Tibial artery (tissue), 4 donors: ENCODE results near the gene CCSER1.
"Not testable (repeated sequence)": the region's sequence is repeated elsewhere in the genome, so short reads cannot be mapped to it uniquely, and the experiment has no call there.

ENCODE experiments used
- DNase-seq, 2 donors: peaks; one replicate each; pipeline ENCODE4 v3.0.0-alpha.2; 2019
- H3K27ac ChIP-seq, 2 donors: fragments of 200-600 bp; sonication (generic) in 1 of 2; 1 replicate in 1 of 2; 2 replicates in 1 of 2; pipeline ENCODE4 v1.5.1; 2018 to 2019; ENCODE audit warnings: mild to moderate bottlenecking in 1 of 2
- H3K27me3 ChIP-seq, 2 donors: fragments of 200-600 bp; sonication (generic) in 1 of 2; one replicate each; pipeline versions ENCODE4 v1.5.1 to v1.6.0; 2016 to 2019
- H3K36me3 ChIP-seq, 3 donors: fragments of 200-600 bp; sonication (generic) in 2 of 3; one replicate each; pipeline ENCODE4 v1.5.1; 2016 to 2019; ENCODE audit warnings: mild to moderate bottlenecking in 2 of 3
- H3K4me1 ChIP-seq, 4 donors: fragments of 200-600 bp; sonication (generic) in 2 of 4; 1 replicate in 3 of 4; 2 replicates in 1 of 4; pipeline ENCODE4 v1.5.1; 2016 to 2019
- H3K4me3 ChIP-seq, 2 donors: fragments of 200-600 bp; sonication (generic) in 1 of 2; 1 replicate in 1 of 2; 2 replicates in 1 of 2; pipeline ENCODE4 v1.5.1; 2018 to 2019; ENCODE audit warnings: mild to moderate bottlenecking in 2 of 2
- H3K9me3 ChIP-seq, 3 donors: fragments of 200-600 bp; sonication (generic) in 1 of 3; one replicate each; pipeline ENCODE4 v1.5.1; 2016 to 2019
- CTCF ChIP-seq, 2 experiments: fragments of 200-600 bp in 1 of 2; fragments of 450-650 bp in 1 of 2; IDR thresholded peaks; one replicate each; pipeline ENCODE4 v1.5.1; 2017 to 2019; ENCODE audit warnings: antibody characterized with exemption in 2 of 2, mild to moderate bottlenecking in 1 of 2, moderate library complexity in 1 of 2
- intact Hi-C: fragments of 100-400 bp; cut with DNase I; formaldehyde crosslinking; loops from one replicate; pipeline ENCODE4 v1.15.0; 2023; ENCODE audit warnings: low total_unique reads

The CCSER1 gene

GRCh38 chr4:90660672-90661071 lies 533.5 kb downstream of the CCSER1 start:
- H3K36me3 ChIP-seq = no peaks in the 10 kb centered on the region
- H3K27ac ChIP-seq = no peak overlapping the region
- DNase-seq = no peak
- no peaks in the 10 kb centered on the region for H3K9me3 ChIP-seq
- intact Hi-C loops = no loop called here
- H3K4me3 ChIP-seq = no peak overlapping the region
- H3K27me3 ChIP-seq = no peaks in the 10 kb centered on the region
- no peaks in the 10 kb centered on the region for H3K4me1 ChIP-seq
- TF ChIP-seq CTCF (IDR thresholded peaks at IDR 0.05) = no peak

- H3K9me3 ChIP-seq = no peaks in the 10 kb centered on the region
- no peak overlapping the region for H3K27ac ChIP-seq
- intact Hi-C loops = loop anchor here (10.0 kb wide), 1 partner anchor 1145 kb away; no protein-coding TSS in a partner anchor
- H3K4me1 ChIP-seq = no peaks in the 10 kb centered on the region
- no peak for TF ChIP-seq CTCF (IDR thresholded peaks at IDR 0.05)
- H3K36me3 ChIP-seq = no peaks in the 10 kb centered on the region
- H3K4me3 ChIP-seq = no peak overlapping the region
- no peak for DNase-seq
- H3K27me3 ChIP-seq = no peaks in the 10 kb centered on the region
Observed at GRCh38 chr4:90670183-90670582, 543.0 kb downstream of the CCSER1 start.

- no peak overlapping the region for H3K27ac ChIP-seq
- no peaks in the 10 kb centered on the region for H3K27me3 ChIP-seq
- H3K4me1 ChIP-seq = no peaks in the 10 kb centered on the region
- no peak for DNase-seq
- no peak for TF ChIP-seq CTCF (IDR thresholded peaks at IDR 0.05)
- no peaks in the 10 kb centered on the region for H3K9me3 ChIP-seq
- intact Hi-C loops = no loop called here
- no peak overlapping the region for H3K4me3 ChIP-seq
- no peaks in the 10 kb centered on the region for H3K36me3 ChIP-seq
Observed at GRCh38 chr4:90689739-90690138, 562.5 kb downstream of the CCSER1 start.

GRCh38 chr4:90695411-90695810 lies 568.2 kb downstream of the CCSER1 start:
- no peak for DNase-seq
- no peak overlapping the region for H3K27ac ChIP-seq
- peaks cover 0 to 4% (median 0%) of the 10 kb centered on the region in 3 donors for H3K9me3 ChIP-seq
- H3K27me3 ChIP-seq = no peaks in the 10 kb centered on the region
- intact Hi-C loops = no loop called here
- TF ChIP-seq CTCF (IDR thresholded peaks at IDR 0.05) = no peak
- no peak overlapping the region for H3K4me3 ChIP-seq
- no peaks in the 10 kb centered on the region for H3K4me1 ChIP-seq
- H3K36me3 ChIP-seq = no peaks in the 10 kb centered on the region

- H3K4me1 ChIP-seq, intact Hi-C loops, DNase-seq, H3K27me3 ChIP-seq, H3K4me3 ChIP-seq, H3K27ac ChIP-seq, H3K9me3 ChIP-seq, H3K36me3 ChIP-seq: not testable (repeated sequence)
Observed at GRCh38 chr4:90705501-90705900, 578.3 kb downstream of the CCSER1 start.

- no peak for DNase-seq
- Histone ChIP-seq H3K27me3 (no peaks in the 10 kb centered on the region), H3K4me1 (no peaks in the 10 kb centered on the region), H3K36me3 (no peaks in the 10 kb centered on the region), H3K27ac (no peak overlapping the region), H3K4me3 (no peak overlapping the region), H3K9me3 (no peaks in the 10 kb centered on the region)
- intact Hi-C loops = no loop called here
- TF ChIP-seq CTCF (IDR thresholded peaks at IDR 0.05) = no peak
Observed at GRCh38 chr4:90715242-90715641, 588.0 kb downstream of the CCSER1 start.
